ENCODE data around the gene COBL. TPM values are rescaled to one million over a fixed set of nuclear protein-coding genes. Genes with fewer than 3 reads are reported as not detected.

The COBL gene
- total RNA-seq, 2 experiments from 2014 or later = not detected

DNA sequence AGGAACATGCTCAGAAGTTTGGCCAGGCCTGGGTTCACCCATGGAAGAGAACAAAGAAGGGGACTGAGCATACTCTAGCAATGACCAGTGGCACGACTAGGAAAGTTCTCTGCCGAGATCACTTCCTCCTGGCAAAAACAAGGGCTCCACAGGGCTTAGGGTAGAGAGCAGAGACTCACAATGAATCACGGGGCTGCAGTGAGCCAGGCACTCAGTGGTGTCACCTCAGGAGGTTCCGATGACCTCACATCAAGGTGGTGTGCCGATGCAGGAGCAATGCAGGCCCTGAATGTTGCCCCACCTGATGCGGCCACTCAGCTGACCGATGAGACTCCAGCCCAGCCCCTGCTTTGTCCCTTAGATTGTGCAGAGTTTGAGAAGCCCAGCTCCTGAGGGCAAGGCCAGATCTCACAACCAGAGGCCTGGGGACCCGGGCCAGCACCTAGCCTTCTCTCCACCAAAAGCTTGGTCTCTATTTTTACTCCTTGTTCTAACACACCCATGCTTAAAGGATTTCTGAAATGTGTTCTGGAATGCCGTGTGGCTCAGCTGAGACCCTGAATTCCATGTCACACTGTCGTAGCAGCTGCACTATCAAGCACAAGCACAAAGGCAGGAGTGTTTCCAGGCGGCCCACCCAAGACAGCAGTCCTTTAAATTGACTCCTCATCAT lies 60.9 kb downstream of the COBL start:
- POLR2A ChIA-PET = no interaction called here
- Mint-ChIP-seq H3K9me3 (no peaks in the 10 kb centered on the region), H3K4me1 (no peaks in the 10 kb centered on the region), H3K36me3 (no peaks in the 10 kb centered on the region), H3K4me3 (no peak overlapping the region), H3K27me3 (peaks cover 2% of the 10 kb centered on the region), H3K27ac (no peak overlapping the region)
- DNase-seq (no peak), ATAC-seq (ENCODE audit: low read depth) (no peak)

DNA sequence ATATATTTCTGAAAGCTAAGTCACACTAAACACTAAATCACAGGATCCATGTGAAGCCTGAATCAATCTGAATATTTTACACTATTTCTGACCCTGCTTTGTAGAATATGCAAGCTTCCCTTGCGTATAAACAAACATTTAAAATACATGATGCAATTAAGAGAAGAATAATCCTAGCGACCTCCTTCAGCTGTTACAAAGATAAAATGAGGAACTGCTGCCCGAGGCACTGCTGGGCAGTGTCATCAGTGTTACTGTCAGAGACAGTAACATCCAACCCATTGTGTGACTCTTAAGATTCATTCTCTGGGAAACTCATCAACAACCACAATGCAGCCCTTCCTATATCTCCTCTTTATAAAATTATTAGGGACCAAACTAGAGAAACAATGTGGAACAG lies 61.6 kb downstream of the COBL start:
- no peaks in the 10 kb centered on the region for H3K36me3 Mint-ChIP-seq
- H3K4me1 Mint-ChIP-seq = no peaks in the 10 kb centered on the region
- no peak overlapping the region for H3K27ac Mint-ChIP-seq
- ATAC-seq (ENCODE audit: low read depth) (no peak), DNase-seq (no peak)
- peaks cover 2% of the 10 kb centered on the region for H3K27me3 Mint-ChIP-seq
- H3K4me3 Mint-ChIP-seq = no peak overlapping the region
- no peaks in the 10 kb centered on the region for H3K9me3 Mint-ChIP-seq
- POLR2A ChIA-PET = no interaction called here

DNA sequence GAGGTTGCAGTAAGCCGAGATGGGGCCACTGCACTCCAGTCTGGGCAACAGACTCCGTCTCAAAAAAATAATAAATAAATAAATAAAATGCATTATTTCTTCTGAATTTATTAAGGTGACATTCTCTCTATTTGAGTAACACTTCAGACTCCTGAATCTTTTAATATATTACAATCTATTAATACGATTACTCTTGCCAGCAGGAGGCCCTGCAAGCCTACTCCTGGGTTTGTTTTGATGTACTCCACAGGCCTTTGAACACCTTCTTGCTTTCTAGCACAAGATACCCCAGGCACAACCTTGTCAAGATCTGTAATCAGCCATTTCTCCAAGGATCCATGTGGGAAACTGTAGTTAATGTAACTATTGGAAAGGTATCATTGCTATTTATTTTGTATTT lies 63.5 kb downstream of the COBL start:
- POLR2A ChIA-PET = no interaction called here
- H3K9me3 Mint-ChIP-seq = no peaks in the 10 kb centered on the region
- H3K27ac Mint-ChIP-seq = no peak overlapping the region

DNA sequence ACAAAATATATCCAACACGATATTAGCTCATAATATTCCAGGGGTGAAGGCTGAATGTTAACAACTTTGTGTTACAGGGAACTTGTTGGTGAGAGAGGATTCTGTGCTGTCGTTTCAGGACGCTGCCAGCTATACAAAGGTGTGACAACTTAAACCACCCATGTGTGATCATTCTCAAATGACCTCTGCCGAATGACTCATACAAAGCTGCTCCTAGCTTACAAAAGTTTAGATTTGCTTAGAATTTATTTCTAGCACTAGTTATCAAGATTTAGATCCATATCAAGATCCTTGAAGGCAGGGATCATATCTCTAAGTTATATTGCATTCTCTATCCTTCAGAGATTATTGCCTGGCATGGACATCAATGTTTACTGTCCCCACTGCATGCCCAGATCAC lies 65.3 kb downstream of the COBL start:
- POLR2A ChIA-PET = no interaction called here
- no peaks in the 10 kb centered on the region for H3K4me1 Mint-ChIP-seq
- H3K4me3 Mint-ChIP-seq = no peak overlapping the region
- H3K9me3 Mint-ChIP-seq = no peaks in the 10 kb centered on the region
- H3K27me3 Mint-ChIP-seq = peaks cover 11% of the 10 kb centered on the region
- DNase-seq = no peak
- no peak overlapping the region for H3K27ac Mint-ChIP-seq
- H3K36me3 Mint-ChIP-seq = no peaks in the 10 kb centered on the region
- no peak for ATAC-seq (ENCODE audit: low read depth)

More for the DNA sequence above, 63.5 kb downstream of the COBL start:
- no peak for DNase-seq
- no peak for ATAC-seq (ENCODE audit: low read depth)
- H3K27me3 Mint-ChIP-seq = peaks cover 8% of the 10 kb centered on the region
- no peak overlapping the region for H3K4me3 Mint-ChIP-seq
- no peaks in the 10 kb centered on the region for H3K4me1 Mint-ChIP-seq
- H3K36me3 Mint-ChIP-seq = no peaks in the 10 kb centered on the region

DNA sequence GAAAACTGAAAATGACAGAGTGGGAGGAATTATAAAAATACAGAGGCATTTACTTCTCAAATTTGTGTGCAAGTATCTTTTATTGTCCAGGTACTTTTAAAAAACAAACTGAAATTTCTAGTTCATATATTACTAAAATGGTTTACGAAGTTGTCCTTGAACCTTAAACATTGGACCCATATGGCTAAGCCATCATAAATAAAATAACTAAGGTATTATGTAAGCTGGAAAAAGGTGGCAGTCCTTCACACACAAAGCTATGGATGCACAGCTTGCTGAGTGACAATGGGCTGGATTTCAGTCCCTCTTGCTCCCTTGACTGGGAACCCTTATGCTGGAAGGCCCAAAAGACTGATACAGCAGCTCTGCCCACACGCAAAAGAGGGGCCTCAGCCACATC lies 66.1 kb downstream of the COBL start:
- H3K27ac Mint-ChIP-seq = no peak overlapping the region
- H3K4me1 Mint-ChIP-seq = no peaks in the 10 kb centered on the region
- H3K27me3 Mint-ChIP-seq = peaks cover 12% of the 10 kb centered on the region
- no peaks in the 10 kb centered on the region for H3K9me3 Mint-ChIP-seq
- DNase-seq (no peak), ATAC-seq (ENCODE audit: low read depth) (no peak)
- no peaks in the 10 kb centered on the region for H3K36me3 Mint-ChIP-seq
- H3K4me3 Mint-ChIP-seq = no peak overlapping the region
- POLR2A ChIA-PET = no interaction called here

DNA sequence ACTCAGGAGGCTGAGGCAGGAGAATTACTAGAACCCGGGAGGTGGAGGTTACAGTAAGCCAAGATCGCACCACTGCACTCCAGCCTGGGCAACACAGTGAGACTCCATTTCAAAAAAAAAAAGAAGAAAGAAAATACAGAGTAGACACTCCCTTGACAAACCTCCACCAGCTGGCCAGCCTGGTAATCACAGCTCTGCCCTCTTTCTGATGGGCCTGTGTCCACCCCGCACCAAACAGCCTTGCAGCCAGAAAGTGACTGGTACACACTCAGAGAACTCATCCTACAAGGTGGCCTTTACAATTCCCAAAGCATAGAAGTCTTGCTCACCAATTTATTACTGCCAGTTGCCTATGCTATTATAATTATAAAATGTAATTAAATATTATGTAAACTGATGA lies 66.6 kb downstream of the COBL start:
- Mint-ChIP-seq H3K4me3 (no peak overlapping the region), H3K4me1 (no peaks in the 10 kb centered on the region), H3K9me3 (no peaks in the 10 kb centered on the region), H3K36me3 (no peaks in the 10 kb centered on the region), H3K27ac (no peak overlapping the region), H3K27me3 (peaks cover 12% of the 10 kb centered on the region)
- DNase-seq (no peak), ATAC-seq (ENCODE audit: low read depth) (no peak)
- POLR2A ChIA-PET = no interaction called here

DNA sequence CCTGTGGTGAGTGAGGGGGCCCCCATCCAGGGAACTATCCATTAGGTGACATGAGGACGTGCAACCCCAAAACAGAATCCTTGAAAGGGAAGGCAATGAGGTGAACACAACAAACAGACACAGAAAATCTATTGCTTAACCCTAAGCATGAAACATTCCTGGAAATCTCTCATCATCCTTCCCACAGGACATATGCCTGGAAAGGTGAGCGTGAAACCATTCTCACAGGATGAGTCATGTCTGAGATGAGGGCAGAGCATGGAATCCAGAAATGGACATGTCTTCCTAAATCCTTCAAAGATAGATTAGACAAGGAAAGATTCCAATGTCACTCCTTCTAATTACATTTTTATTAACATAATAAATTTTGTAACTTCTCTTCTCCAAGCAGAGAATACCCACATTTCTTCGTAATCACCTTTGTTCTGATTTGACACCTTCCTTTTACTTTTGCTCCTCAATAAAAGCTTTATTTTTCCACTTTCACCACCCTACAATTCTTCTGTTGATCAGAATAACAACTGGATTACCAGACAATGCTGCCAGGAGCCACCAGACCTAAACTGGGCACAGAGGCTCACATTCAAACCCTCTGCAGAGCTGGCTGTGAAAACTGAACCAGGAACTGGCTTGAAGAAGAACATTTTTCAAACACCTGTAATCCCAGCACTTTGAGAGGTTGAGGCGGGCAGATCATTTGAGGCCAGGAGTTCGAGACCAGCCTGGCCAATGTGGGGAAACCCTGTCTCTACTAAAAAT lies 67.2 kb downstream of the COBL start:
- ATAC-seq (ENCODE audit: low read depth) (no peak), DNase-seq (no peak)
- Mint-ChIP-seq H3K36me3 (no peaks in the 10 kb centered on the region), H3K4me3 (no peak overlapping the region), H3K27me3 (peaks cover 10% of the 10 kb centered on the region), H3K27ac (no peak overlapping the region), H3K9me3 (no peaks in the 10 kb centered on the region), H3K4me1 (no peaks in the 10 kb centered on the region)
- POLR2A ChIA-PET = no interaction called here

DNA sequence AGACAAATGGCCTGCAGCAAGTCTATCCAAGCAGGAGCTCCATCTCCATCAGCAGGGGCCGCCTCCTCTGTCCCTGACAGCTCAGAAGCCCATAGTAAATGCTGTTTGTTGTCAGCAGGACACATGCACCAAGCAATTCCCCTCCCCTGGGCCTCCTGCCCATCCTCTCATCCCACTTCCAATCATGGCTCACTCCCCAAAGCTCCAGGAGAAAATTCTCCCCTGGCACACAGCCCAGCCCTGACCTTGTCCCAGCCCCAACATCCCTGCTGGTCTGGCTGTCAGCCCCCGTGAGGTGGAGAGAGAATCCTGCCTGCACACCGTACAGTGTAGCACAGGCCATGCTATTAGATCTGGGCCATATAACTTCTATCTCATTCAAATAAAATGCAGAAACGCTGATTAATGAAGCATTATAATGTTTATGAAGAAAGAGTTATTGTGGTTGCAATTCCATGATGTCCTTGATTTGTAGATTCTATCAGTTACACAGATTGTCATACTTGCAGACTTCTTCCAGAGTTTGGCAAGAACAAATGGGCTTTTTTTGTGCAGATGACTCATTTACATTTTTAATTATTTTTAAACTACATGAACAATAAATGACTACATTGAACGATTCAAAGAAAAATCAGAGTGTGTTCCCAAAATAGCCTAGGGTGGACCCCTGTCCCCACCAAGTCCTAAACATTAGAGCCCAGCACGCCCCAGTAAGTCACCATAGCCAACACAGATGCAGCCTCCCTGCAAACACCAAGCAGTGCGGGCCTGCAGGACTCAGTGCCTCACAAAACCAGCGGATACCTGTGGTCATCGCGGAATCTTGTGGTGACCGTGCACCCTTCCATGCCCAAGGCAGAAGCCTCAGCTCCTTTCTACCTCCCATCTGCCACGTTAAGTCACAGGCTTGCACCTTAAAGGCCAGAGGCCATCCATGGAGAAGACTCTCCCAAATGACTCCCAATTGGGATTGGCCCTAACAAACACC lies 70.1 kb downstream of the COBL start:
- no peaks in the 10 kb centered on the region for H3K9me3 Mint-ChIP-seq
- H3K4me3 Mint-ChIP-seq = no peak overlapping the region
- no peak for ATAC-seq (ENCODE audit: low read depth)
- H3K27ac Mint-ChIP-seq = no peak overlapping the region
- no peaks in the 10 kb centered on the region for H3K36me3 Mint-ChIP-seq
- no peak for DNase-seq
- POLR2A ChIA-PET = no interaction called here
- peaks cover 10% of the 10 kb centered on the region for H3K27me3 Mint-ChIP-seq
- H3K4me1 Mint-ChIP-seq = no peaks in the 10 kb centered on the region

DNA sequence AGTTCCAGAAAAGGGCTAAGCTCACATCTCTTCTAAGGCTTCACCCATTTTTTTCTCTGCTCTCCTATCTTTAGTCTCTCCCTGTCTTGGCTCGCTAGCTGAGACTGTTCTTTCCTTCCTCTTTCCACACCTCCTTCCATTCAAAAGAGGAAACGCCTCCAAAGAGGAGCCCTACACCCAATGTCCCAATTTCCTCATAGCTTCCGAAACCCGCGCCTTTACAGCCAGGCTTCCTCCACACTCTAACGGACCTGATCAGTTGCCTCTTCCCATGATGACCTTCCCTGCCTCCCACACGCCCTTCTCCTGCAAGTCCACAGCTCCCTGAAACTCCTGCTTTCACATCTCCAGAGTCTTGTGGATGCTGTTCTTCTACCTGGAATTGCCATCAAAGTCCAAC lies 71.7 kb downstream of the COBL start:
- Mint-ChIP-seq H3K9me3 (no peaks in the 10 kb centered on the region), H3K4me1 (no peaks in the 10 kb centered on the region), H3K27ac (no peak overlapping the region), H3K36me3 (no peaks in the 10 kb centered on the region), H3K4me3 (no peak overlapping the region), H3K27me3 (peaks cover 10% of the 10 kb centered on the region)
- POLR2A ChIA-PET = no interaction called here
- ATAC-seq (ENCODE audit: low read depth) (no peak), DNase-seq (no peak)

DNA sequence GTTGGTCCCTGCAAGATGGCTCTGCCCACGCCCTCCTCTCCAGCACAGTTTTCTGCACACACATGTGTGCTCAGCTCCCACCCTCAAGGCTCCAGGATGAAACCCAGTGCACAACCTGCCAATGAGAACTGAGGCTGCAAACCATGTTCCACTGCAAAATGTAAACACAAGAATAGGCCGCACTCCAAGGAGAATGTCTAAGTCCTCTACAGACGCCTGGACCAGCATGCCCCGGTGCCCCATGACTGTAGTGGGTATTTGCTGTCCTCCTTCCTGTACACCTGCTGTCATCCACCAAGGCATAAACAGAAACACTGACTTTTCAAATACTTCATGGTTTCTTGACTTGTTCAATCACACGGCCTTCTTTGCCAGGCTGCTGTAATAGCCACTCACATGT lies 72.6 kb downstream of the COBL start:
- Mint-ChIP-seq H3K4me3 (no peak overlapping the region), H3K4me1 (no peaks in the 10 kb centered on the region), H3K27ac (no peak overlapping the region), H3K9me3 (no peaks in the 10 kb centered on the region), H3K27me3 (peaks cover 5% of the 10 kb centered on the region), H3K36me3 (no peaks in the 10 kb centered on the region)
- ATAC-seq (ENCODE audit: low read depth) (no peak), DNase-seq (no peak)
- POLR2A ChIA-PET = no interaction called here

DNA sequence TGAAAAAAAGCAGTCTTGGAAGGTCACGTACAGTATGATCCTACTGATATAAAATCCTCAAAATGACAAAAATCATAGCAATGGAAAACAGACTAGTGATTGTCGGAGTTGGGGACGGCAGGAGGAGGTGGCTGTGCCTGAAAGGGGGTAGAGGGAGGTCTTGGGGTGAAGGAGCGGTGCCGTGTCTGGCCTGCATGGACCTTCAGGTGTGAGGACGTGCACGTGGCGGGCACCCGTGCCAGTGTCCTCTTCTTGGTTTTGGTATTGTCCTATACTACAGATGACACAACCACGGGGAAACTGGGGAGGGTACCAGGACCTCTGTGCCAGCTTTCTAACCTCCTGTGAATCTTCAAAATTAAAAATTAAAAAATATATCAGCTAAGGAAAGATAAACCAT lies 73.0 kb downstream of the COBL start:
- no peaks in the 10 kb centered on the region for H3K36me3 Mint-ChIP-seq
- H3K9me3 Mint-ChIP-seq = no peaks in the 10 kb centered on the region
- H3K27ac Mint-ChIP-seq = no peak overlapping the region
- H3K27me3 Mint-ChIP-seq = peaks cover 5% of the 10 kb centered on the region
- H3K4me3 Mint-ChIP-seq = no peak overlapping the region
- no peaks in the 10 kb centered on the region for H3K4me1 Mint-ChIP-seq
- ATAC-seq (ENCODE audit: low read depth) = no peak
- POLR2A ChIA-PET = no interaction called here
- no peak for DNase-seq

DNA sequence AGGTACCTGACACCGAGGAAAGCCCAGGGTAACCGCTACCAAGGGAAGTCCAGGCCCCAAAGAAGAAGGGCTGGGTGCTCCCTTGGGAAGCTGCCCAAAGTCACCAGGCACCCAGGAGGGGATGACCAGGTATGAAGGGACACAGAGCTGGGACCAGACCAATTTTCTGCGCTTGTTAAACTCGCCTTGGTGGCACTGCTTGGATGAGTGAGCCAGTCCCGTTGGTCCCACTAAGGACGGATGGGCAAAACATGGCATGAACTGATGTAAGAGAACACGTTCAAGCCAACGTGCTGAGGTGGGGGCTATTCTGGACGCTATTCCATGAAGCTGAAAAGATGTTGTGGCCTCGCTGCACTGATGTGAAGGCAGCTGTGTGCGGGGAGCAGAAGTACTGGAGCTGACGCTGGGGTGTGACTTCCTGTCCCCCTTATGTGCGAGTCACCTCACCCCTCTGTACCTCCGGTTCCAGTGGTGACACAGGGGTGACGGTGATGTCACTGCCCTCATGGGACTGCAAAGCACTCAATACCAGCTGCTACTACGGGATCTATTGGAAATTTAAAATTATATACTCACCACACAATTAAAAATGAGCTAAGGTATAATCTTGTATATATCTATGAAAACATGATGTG lies 73.6 kb downstream of the COBL start:
- Mint-ChIP-seq H3K27ac (no peak overlapping the region), H3K9me3 (no peaks in the 10 kb centered on the region), H3K36me3 (no peaks in the 10 kb centered on the region), H3K4me1 (no peaks in the 10 kb centered on the region), H3K27me3 (peaks cover 4% of the 10 kb centered on the region), H3K4me3 (no peak overlapping the region)
- DNase-seq (no peak), ATAC-seq (ENCODE audit: low read depth) (no peak)
- POLR2A ChIA-PET = no interaction called here

DNA sequence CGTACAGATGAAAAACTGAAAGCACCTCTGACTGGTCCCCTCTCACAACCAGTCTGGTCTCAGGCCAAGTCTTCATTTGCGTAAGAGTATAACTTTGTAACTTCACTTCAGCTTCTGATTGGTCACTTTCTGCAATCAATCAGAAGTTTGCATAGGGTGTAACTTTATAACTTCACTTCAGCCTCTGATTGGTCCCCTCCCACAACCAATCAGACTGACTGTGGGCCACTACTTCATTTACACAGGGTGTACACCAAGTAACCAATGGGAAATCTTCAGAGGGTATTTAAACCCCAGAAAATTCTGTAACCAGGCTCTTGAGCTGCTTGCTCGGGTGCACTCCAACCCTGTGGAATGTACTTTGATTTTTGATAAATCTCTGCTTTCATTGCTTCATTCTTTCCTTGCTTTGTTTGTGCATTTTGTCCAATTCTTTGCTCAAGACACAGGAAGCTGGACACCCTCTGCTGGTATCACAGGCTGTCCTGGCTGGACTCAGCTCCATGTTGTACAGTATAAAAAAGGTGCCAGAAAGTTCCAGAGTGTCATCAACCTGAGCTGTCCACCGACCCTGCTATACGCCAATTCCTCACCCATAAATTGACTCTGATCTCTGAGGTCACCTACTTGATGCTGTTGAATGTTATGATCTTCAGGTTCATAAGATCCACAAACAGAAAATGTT lies 74.5 kb downstream of the COBL start:
- ATAC-seq (ENCODE audit: low read depth) (no peak), DNase-seq (no peak)
- Mint-ChIP-seq H3K4me1 (no peaks in the 10 kb centered on the region), H3K36me3 (no peaks in the 10 kb centered on the region), H3K27me3 (peaks cover 4% of the 10 kb centered on the region), H3K27ac (no peak overlapping the region), H3K4me3 (no peak overlapping the region), H3K9me3 (no peaks in the 10 kb centered on the region)
- POLR2A ChIA-PET = no interaction called here

Data from activated naive CD8-positive, alpha-beta T cell treated with anti-CD3 and anti-CD28 coated beads, Interleukin-2, amount 10 ng/mL, durations not matched to agents 7 days and 5 days (primary cell).